Nephron (organoid): ENCODE data around the gene PRSS1.
"Not testable (repeated sequence)": the region's sequence is repeated elsewhere in the genome, so short reads cannot be mapped to it uniquely, and the experiment has no call there.

ENCODE experiments used
- H3K27ac Mint-ChIP-seq, 3 experiments: 2 replicates each; pipeline ENCODE4 v1.8.0; 2020; ENCODE audit warnings: mixed read lengths in 3 of 3, mild to moderate bottlenecking in 2 of 3, moderate library complexity in 1 of 3
- H3K27me3 Mint-ChIP-seq: 2 replicates; pipeline ENCODE4 v1.8.0; 2021; ENCODE audit warnings: low read depth, mild to moderate bottlenecking, moderate library complexity, mixed read lengths
- H3K36me3 Mint-ChIP-seq: 2 replicates; pipeline ENCODE4 v1.8.0; 2020; ENCODE audit warnings: low read depth, mixed read lengths
- H3K4me1 Mint-ChIP-seq: 2 replicates; pipeline ENCODE4 v1.8.0; 2020; ENCODE audit warnings: mixed read lengths
- H3K4me3 Mint-ChIP-seq, 3 experiments: 2 replicates each; pipeline ENCODE4 v1.8.0; 2020; ENCODE audit warnings: mild to moderate bottlenecking in 3 of 3, mixed read lengths in 3 of 3, moderate library complexity in 2 of 3
- H3K9me3 Mint-ChIP-seq: 2 replicates; pipeline ENCODE4 v1.8.0; 2020; ENCODE audit warnings: mixed read lengths
- TF ChIP-seq, protein P1 (sequence below), 3 experiments: fragments of 200-600 bp; sonication (generic); IDR thresholded peaks; one replicate each; pipeline ENCODE4 v1.5.0; 2021; ENCODE audit warnings: antibody characterized with exemption in 3 of 3; ENCODE audit not compliant: unreplicated experiment in 3 of 3

Gene PRSS1

DNA sequence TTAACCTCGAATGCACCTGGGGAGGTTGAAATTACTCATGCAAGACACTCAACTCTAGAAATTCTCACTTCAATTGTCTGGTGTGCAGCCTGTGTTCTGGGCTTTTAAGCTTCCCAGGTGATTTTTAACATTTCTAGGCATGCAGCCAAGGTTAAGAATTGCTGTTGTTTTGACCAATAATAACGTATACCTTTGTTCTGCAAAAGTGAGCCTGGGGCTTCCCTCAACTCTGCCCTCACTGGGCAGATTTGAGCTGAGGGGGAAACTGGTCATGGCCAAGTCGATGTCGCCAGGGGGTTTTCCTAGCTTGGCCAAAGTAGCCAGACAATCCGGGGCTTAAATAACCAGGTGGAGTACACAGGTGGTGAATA is 22.1 kb downstream of the PRSS1 start:
- Mint-ChIP-seq H3K27me3 (peaks cover 33% of the 10 kb centered on the region), H3K36me3 (no peaks in the 10 kb centered on the region), H3K9me3 (no peaks in the 10 kb centered on the region), H3K27ac (no peak overlapping the region), H3K4me3 (no peak overlapping the region), H3K4me1 (no peaks in the 10 kb centered on the region)
- TF ChIP-seq, protein P1, sequence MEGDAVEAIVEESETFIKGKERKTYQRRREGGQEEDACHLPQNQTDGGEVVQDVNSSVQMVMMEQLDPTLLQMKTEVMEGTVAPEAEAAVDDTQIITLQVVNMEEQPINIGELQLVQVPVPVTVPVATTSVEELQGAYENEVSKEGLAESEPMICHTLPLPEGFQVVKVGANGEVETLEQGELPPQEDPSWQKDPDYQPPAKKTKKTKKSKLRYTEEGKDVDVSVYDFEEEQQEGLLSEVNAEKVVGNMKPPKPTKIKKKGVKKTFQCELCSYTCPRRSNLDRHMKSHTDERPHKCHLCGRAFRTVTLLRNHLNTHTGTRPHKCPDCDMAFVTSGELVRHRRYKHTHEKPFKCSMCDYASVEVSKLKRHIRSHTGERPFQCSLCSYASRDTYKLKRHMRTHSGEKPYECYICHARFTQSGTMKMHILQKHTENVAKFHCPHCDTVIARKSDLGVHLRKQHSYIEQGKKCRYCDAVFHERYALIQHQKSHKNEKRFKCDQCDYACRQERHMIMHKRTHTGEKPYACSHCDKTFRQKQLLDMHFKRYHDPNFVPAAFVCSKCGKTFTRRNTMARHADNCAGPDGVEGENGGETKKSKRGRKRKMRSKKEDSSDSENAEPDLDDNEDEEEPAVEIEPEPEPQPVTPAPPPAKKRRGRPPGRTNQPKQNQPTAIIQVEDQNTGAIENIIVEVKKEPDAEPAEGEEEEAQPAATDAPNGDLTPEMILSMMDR (IDR thresholded peaks at IDR 0.05; ENCODE audit: unreplicated experiment in 3 of 3), result no peak

DNA sequence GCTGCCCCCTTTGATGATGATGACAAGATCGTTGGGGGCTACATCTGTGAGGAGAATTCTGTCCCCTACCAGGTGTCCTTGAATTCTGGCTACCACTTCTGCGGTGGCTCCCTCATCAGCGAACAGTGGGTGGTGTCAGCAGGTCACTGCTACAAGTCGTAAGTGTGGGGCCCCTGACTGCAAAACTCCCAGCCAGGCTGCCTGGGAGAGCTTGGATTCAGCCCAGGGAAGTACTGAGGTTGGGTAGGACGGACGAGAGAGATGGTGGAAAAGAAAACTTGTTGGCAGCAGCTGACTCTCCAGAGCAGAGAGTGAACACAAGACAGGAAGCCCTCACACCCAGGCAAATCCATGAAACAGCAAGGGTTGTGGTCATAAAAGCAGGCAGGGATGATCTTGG is 22.8 kb downstream of the PRSS1 start:
- H3K27ac Mint-ChIP-seq, result no peak overlapping the region

DNA sequence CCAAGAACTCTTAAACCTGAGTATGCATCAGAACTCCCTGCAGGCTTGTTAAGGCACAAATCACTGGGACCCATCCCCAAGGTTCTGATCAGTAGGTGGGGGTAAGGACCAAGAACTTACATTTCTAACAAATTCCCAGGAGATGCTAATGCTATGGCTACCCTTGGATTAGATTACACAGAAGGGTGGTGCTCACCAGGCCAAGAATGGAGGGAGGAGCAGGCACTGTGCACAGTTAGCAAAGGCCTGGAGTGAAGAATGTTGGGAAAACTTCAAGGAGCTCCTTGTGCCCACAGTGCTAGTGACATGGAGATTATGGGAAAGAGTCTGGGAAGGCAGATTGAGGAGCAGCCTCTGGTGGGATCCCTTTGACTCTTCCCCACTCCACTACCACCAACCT is 23.4 kb downstream of the PRSS1 start:
- H3K9me3 Mint-ChIP-seq, result no peaks in the 10 kb centered on the region
- H3K27me3 Mint-ChIP-seq, result peaks cover 30% of the 10 kb centered on the region
- no peak overlapping the region for H3K27ac Mint-ChIP-seq
- no peaks in the 10 kb centered on the region for H3K36me3 Mint-ChIP-seq
- H3K4me1 Mint-ChIP-seq, result no peaks in the 10 kb centered on the region
- H3K4me3 Mint-ChIP-seq, result no peak overlapping the region
- TF ChIP-seq, protein P1 (IDR thresholded peaks at IDR 0.05; ENCODE audit: unreplicated experiment in 3 of 3), result no peak

More for the DNA sequence above, 22.8 kb downstream of the PRSS1 start:
- H3K36me3 Mint-ChIP-seq, result no peaks in the 10 kb centered on the region
- H3K27me3 Mint-ChIP-seq, result peaks cover 33% of the 10 kb centered on the region
- no peaks in the 10 kb centered on the region for H3K9me3 Mint-ChIP-seq
- TF ChIP-seq, protein P1 (IDR thresholded peaks at IDR 0.05; ENCODE audit: unreplicated experiment in 3 of 3), result no peak
- no peaks in the 10 kb centered on the region for H3K4me1 Mint-ChIP-seq
- no peak overlapping the region for H3K4me3 Mint-ChIP-seq

DNA sequence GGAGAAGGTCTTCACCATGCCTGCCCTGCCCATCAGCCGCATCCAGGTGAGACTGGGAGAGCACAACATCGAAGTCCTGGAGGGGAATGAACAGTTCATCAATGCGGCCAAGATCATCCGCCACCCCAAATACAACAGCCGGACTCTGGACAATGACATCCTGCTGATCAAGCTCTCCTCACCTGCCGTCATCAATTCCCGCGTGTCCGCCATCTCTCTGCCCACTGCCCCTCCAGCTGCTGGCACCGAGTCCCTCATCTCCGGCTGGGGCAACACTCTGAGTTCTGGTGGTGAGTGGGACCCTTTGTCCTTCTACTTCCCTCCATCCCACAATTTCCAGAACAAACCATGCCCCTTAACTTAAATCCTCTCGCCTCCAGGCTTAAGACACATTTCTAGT is 24.0 kb downstream of the PRSS1 start:
- Mint-ChIP-seq H3K9me3 (no peaks in the 10 kb centered on the region), H3K27me3 (peaks cover 26% of the 10 kb centered on the region), H3K4me3 (no peak overlapping the region), H3K4me1 (no peaks in the 10 kb centered on the region), H3K27ac (no peak overlapping the region), H3K36me3 (no peaks in the 10 kb centered on the region)
- TF ChIP-seq, protein P1 (IDR thresholded peaks at IDR 0.05; ENCODE audit: unreplicated experiment in 3 of 3), result no peak

DNA sequence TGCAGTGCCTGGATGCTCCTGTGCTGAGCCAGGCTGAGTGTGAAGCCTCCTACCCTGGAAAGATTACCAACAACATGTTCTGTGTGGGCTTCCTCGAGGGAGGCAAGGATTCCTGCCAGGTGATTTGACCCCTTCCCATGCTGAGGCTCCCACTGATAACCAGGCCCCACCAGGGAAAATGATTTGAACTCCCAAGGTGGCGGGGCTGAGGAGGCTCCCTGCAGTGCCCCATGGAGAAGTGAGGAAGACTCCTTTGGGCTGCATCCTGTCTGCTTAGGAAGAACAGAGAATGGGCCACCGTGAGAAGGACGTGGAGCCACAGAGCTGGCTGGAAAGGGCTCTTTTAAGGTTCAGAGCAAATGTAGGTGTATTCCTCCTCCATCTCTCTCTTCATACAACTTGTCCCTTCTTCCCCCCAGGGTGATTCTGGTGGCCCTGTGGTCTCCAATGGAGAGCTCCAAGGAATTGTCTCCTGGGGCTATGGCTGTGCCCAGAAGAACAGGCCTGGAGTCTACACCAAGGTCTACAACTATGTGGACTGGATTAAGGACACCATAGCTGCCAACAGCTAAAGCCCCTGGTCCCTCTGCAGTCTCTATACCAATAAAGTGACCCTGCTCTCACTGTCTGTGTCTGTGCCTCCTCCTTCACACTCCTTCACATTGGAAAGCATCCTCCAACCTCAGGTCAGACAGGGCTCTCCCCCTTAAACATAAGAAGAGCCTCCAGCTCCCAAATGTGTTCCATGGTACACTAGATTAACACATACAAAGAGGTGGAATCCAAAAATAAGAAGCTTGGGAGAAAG is 24.9 kb downstream of the PRSS1 start:
- Mint-ChIP-seq H3K4me1 (no peaks in the 10 kb centered on the region), H3K4me3 (no peak overlapping the region), H3K36me3 (no peaks in the 10 kb centered on the region), H3K9me3 (no peaks in the 10 kb centered on the region), H3K27me3 (peaks cover 18% of the 10 kb centered on the region), H3K27ac (no peak overlapping the region)
- TF ChIP-seq, protein P1 (IDR thresholded peaks at IDR 0.05; ENCODE audit: unreplicated experiment in 3 of 3), result no peak

DNA sequence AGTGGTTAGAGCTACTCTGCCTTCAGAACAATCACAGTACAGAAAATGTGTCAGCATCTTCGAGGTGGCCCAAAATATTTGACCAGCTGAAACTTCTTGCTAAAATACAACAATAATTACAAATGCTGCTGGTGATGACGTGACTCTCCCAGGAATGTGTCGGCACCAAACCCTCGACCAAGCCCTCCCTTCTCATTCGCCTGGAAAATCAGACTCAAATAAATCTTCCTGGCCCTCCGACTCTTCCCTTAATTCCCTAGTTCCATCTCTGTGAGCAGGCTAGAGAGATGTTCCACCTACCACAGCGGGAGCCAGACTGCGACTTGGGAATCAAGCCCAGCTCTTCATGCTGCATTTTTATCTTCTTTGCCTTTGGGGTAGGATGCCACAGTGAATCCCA is 25.6 kb downstream of the PRSS1 start:
- Mint-ChIP-seq H3K27ac (no peak overlapping the region), H3K4me1 (no peaks in the 10 kb centered on the region), H3K4me3 (no peak overlapping the region), H3K27me3 (peaks cover 18% of the 10 kb centered on the region), H3K36me3 (no peaks in the 10 kb centered on the region), H3K9me3 (no peaks in the 10 kb centered on the region)
- TF ChIP-seq, protein P1 (IDR thresholded peaks at IDR 0.05; ENCODE audit: unreplicated experiment in 3 of 3), result no peak

DNA sequence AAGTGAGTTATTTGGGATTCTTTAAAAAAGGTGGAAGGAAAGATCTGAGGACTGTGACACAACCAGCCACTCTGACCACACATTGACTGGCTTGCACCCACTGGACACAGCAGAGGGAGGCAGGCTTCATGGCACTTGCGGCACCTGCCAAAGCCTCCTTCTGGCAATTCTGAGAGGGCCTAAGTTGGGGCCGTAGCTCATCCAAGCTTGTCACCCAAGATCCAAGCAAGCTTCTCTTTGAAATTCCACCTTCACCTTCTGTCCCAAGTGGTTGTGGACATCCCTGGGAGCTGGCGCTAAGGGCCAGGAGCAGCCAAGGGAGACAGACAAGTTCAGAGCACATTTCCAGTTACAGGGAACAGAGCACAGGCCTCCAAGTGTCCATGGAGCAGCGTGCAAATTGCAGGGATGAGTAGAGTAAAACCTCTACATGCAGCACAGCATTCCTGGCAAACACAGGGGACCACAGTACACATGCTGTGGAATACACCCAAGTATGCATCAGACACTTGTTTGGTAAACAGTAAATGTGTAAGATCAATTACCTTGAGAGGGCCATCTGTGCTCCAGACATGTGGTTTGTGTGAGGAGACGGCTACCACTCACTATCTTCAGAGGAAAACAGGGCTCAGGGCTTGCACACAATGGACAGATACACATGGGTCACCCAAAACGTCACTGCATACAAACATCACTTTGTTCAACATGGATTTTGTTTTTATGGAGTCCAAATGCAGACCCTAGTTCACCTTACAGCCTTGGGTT is 26.3 kb downstream of the PRSS1 start:
- peaks cover 19% of the 10 kb centered on the region for H3K27me3 Mint-ChIP-seq
- H3K4me1 Mint-ChIP-seq, H3K4me3 Mint-ChIP-seq, H3K9me3 Mint-ChIP-seq, H3K27ac Mint-ChIP-seq, H3K36me3 Mint-ChIP-seq: not testable (repeated sequence)
